Stimulated activated CD4-positive, alpha-beta T cell treated with anti-CD3 and anti-CD28 coated beads, TNF-alpha, amount 100 ng/mL, for 24 hours (primary cell): ENCODE results near the gene ASGR2.

Experiments used
- DNase-seq, 3 experiments: peaks; one replicate each; pipeline ENCODE4 v3.0.0-alpha.2; 2020; ENCODE audit warnings: low read depth in 3 of 3

ASGR2 gene

GRCh38 chr17:7064261-7064660, 50.4 kb downstream of the ASGR2 start:
- DNase-seq = no peak

- no peak for DNase-seq
These were observed 51.0 kb downstream of the ASGR2 start for GRCh38 chr17:7063518-7064094.

GRCh38 chr17:7060165-7060891, 54.3 kb downstream of the ASGR2 start:
- peak in 1 of 3 experiments; percentile 53 for DNase-seq

GRCh38 chr17:7058831-7059447, 55.7 kb downstream of the ASGR2 start:
- no peak for DNase-seq

GRCh38 chr17:7056386-7056785, 58.2 kb downstream of the ASGR2 start:
- no peak for DNase-seq
